ENCODE data around the gene CAMKK2.
A peak's percentile ranks its signal among the peaks of the same experiment; 100 is the strongest.
"Not testable (repeated sequence)": the region's sequence is repeated elsewhere in the genome, so short reads cannot be mapped to it uniquely, and the experiment has no call there.

- TF ChIP-seq POLR2A (IDR thresholded peaks at IDR 0.05), result not testable (repeated sequence)
- TF ChIP-seq, protein P1, sequence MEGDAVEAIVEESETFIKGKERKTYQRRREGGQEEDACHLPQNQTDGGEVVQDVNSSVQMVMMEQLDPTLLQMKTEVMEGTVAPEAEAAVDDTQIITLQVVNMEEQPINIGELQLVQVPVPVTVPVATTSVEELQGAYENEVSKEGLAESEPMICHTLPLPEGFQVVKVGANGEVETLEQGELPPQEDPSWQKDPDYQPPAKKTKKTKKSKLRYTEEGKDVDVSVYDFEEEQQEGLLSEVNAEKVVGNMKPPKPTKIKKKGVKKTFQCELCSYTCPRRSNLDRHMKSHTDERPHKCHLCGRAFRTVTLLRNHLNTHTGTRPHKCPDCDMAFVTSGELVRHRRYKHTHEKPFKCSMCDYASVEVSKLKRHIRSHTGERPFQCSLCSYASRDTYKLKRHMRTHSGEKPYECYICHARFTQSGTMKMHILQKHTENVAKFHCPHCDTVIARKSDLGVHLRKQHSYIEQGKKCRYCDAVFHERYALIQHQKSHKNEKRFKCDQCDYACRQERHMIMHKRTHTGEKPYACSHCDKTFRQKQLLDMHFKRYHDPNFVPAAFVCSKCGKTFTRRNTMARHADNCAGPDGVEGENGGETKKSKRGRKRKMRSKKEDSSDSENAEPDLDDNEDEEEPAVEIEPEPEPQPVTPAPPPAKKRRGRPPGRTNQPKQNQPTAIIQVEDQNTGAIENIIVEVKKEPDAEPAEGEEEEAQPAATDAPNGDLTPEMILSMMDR (IDR thresholded peaks at IDR 0.05), result peak; percentile 45 to 90 (median 62)
These were observed 66.5 kb downstream of the CAMKK2 start for GRCh38 chr12:121229826-121230537.

Data from thyroid gland (tissue), 4 donors.